ENCODE data around the gene ASAP3. TPM values are rescaled to one million over a fixed set of nuclear protein-coding genes. Genes with fewer than 3 reads are reported as not detected.

The ASAP3 gene
- total and polyA plus RNA-seq, 2 donors (not counting 3 experiments of a cell fraction or from before 2014, with no cell fraction given): 12.5 to 14.2 TPM

DNA sequence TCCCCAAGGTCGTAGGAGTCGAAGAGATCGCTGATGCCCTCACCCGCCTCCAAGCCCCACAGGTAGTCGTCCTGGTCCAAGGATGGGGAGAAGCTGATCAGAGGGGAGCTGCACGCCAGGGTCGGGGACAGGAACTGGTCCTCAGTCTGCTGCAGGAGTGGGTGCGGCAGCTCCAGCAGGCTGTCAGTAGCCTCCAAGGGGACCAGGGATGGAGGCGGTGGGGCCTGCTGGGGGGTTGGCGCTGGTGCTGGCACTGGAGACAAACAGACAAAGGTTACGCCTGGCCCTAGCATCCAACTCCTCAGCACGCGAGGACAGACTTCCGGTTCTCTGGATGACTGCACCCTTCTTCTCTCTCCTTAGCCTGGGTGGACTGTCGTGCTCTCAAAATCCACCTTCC, 25.9 kb upstream of the ASAP3 start:
- BruUV-seq (replicated peaks): no TSS peak
- Histone ChIP-seq H3K9me3 (replicated peaks; ENCODE audit: control insufficient read depth, insufficient read depth, low read length) (no peaks in the 10 kb centered on the region), H3K9ac (replicated peaks; ENCODE audit: extremely low read depth, insufficient read depth, low read length) (no peak overlapping the region), H3K4me2 (ENCODE audit: insufficient read depth, low read length) (no peak overlapping the region), H3K36me3 (ENCODE audit: control insufficient read depth in 2 of 2, extremely low read depth in 1 of 2, insufficient read depth in 2 of 2, low read length in 2 of 2) (no peaks in the 10 kb centered on the region), H3K4me1 (ENCODE audit: control insufficient read depth, extremely low read depth, insufficient read depth, low read length) (no peaks in the 10 kb centered on the region), H3K9me1 (replicated peaks; ENCODE audit: control insufficient read depth, extremely low read depth, insufficient read depth, low read length) (no peaks in the 10 kb centered on the region), H3K27ac (ENCODE audit: insufficient read depth, low read depth, low read length) (no peak overlapping the region), H4K20me1 (replicated peaks; ENCODE audit: control insufficient read depth, extremely low read depth, insufficient read depth, low read length) (no peaks in the 10 kb centered on the region), H3K27me3 (ENCODE audit: control insufficient read depth in 2 of 2, insufficient read depth in 2 of 2, low read length in 2 of 2) (no peaks in the 10 kb centered on the region), H3K4me3 (replicated peaks in 1 of 3; ENCODE audit: insufficient read depth in 1 of 3, low read depth in 1 of 3, low read length in 3 of 3) (no peak overlapping the region), H2AFZ (ENCODE audit: low read depth, low read length) (no peak overlapping the region), H3K79me2 (ENCODE audit: control insufficient read depth, insufficient read depth, low read length) (no peaks in the 10 kb centered on the region)
- dilution Hi-C loops (cut with MboI; ENCODE audit: extremely low pct_ligation_motif_present, low sequenced_read_pairs) (no loop called here), intact Hi-C loops (cut with micrococcal nuclease) (no loop called here)
- TF ChIP-seq FOS (IDR thresholded peaks at IDR 0.05; ENCODE audit: borderline replicate concordance, insufficient read depth, low read length): no peak
- TF ChIP-seq, protein P1, sequence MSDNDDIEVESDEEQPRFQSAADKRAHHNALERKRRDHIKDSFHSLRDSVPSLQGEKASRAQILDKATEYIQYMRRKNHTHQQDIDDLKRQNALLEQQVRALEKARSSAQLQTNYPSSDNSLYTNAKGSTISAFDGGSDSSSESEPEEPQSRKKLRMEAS (IDR thresholded peaks at IDR 0.05; ENCODE audit: insufficient read depth, insufficient read length): no peak
- no peak for TF ChIP-seq MYC (IDR thresholded peaks at IDR 0.05; ENCODE audit: low read depth, low read length)
- TF ChIP-seq POLR2A (IDR thresholded peaks at IDR 0.05; ENCODE audit: low read depth, low read length): no peak
- no peak for TF ChIP-seq EZH2 (IDR thresholded peaks at IDR 0.05; ENCODE audit: borderline replicate concordance, low read depth, low read length, severe bottlenecking)
- no peak for TF ChIP-seq GATA2 (IDR thresholded peaks at IDR 0.05; ENCODE audit: insufficient read depth, insufficient read length, low read depth, low read length)
- TF ChIP-seq, protein P2, sequence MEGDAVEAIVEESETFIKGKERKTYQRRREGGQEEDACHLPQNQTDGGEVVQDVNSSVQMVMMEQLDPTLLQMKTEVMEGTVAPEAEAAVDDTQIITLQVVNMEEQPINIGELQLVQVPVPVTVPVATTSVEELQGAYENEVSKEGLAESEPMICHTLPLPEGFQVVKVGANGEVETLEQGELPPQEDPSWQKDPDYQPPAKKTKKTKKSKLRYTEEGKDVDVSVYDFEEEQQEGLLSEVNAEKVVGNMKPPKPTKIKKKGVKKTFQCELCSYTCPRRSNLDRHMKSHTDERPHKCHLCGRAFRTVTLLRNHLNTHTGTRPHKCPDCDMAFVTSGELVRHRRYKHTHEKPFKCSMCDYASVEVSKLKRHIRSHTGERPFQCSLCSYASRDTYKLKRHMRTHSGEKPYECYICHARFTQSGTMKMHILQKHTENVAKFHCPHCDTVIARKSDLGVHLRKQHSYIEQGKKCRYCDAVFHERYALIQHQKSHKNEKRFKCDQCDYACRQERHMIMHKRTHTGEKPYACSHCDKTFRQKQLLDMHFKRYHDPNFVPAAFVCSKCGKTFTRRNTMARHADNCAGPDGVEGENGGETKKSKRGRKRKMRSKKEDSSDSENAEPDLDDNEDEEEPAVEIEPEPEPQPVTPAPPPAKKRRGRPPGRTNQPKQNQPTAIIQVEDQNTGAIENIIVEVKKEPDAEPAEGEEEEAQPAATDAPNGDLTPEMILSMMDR (IDR thresholded peaks at IDR 0.05; ENCODE audit: extremely low read depth in 1 of 2, insufficient read depth in 1 of 2, low read depth in 1 of 2, low read length in 2 of 2): no peak
- no peak for TF ChIP-seq POLR2AphosphoS5 (IDR thresholded peaks at IDR 0.05; ENCODE audit: insufficient read depth, low read depth, low read length)
- TF ChIP-seq JUN (IDR thresholded peaks at IDR 0.05; ENCODE audit: borderline replicate concordance, insufficient read depth, insufficient read length, low read depth): no peak
- POLR2A ChIA-PET: no interaction called here
- FAIRE-seq (no peak), DNase-seq (ENCODE audit: low read depth, low spot score) (no peak)
- CTCF ChIA-PET: interaction anchor here (5.4 kb wide), 1 partner anchor 12 kb away, joined by 65 read pairs; no protein-coding TSS in a partner anchor

Data from endothelial cell of umbilical vein (primary cell).